Mesenchymal stem cell (in vitro differentiated cells and primary cell): ENCODE data around the gene TLCD5.

Experiments
- DNase-seq: peaks from one replicate; pipeline ENCODE4 v3.0.0-alpha.2; 2013
- H2AFZ ChIP-seq: one replicate; pipeline ENCODE4 v1.6.1; 2013; ENCODE audit warnings: low read depth, mild to moderate bottlenecking, control low read depth, inconsistent platforms, low read length, moderate library complexity
- H2AK5ac ChIP-seq: 2 replicates; pipeline ENCODE4 v1.6.1; 2013; ENCODE audit warnings: low read length, moderate library complexity, mild to moderate bottlenecking, inconsistent platforms; ENCODE audit not compliant: severe bottlenecking
- H2BK120ac ChIP-seq: one replicate; pipeline ENCODE4 v1.6.1; 2013; ENCODE audit warnings: low read depth, mild to moderate bottlenecking, inconsistent platforms, low read length, moderate library complexity
- H2BK12ac ChIP-seq, 2 experiments: one replicate each; pipeline ENCODE4 v1.6.1; 2013; ENCODE audit warnings: inconsistent platforms in 2 of 2, low read length in 2 of 2, mild to moderate bottlenecking in 2 of 2, moderate library complexity in 2 of 2, control low read depth in 1 of 2
- H2BK15ac ChIP-seq: one replicate; pipeline ENCODE4 v1.6.1; 2013; ENCODE audit warnings: mild to moderate bottlenecking, low read depth, inconsistent platforms; ENCODE audit not compliant: poor library complexity, severe bottlenecking
- H2BK5ac ChIP-seq: 2 replicates; pipeline ENCODE4 v1.6.1; 2013; ENCODE audit warnings: low read depth, mild to moderate bottlenecking, low read length, control low read depth, inconsistent platforms; ENCODE audit not compliant: poor library complexity, severe bottlenecking
- H3K14ac ChIP-seq, 2 experiments: one replicate each; pipeline ENCODE4 v1.6.1; 2013; ENCODE audit warnings: inconsistent platforms in 2 of 2, low read length in 2 of 2, control low read depth in 1 of 2, mild to moderate bottlenecking in 1 of 2, moderate library complexity in 1 of 2
- H3K18ac ChIP-seq, 2 experiments: one replicate each; pipeline ENCODE4 v1.6.1; 2013; ENCODE audit warnings: inconsistent platforms in 2 of 2, low read length in 2 of 2, control low read depth in 1 of 2, low read depth in 1 of 2, mild to moderate bottlenecking in 1 of 2
- H3K23ac ChIP-seq, 2 experiments: one replicate each; pipeline ENCODE4 v1.6.1; 2013; ENCODE audit warnings: inconsistent platforms in 2 of 2, low read length in 2 of 2, mild to moderate bottlenecking in 2 of 2, moderate library complexity in 2 of 2, control low read depth in 1 of 2
- H3K27ac ChIP-seq: 2 replicates; pipeline ENCODE4 v1.5.1; 2013; ENCODE audit warnings: mild to moderate bottlenecking, moderate library complexity, low read length, control low read depth, inconsistent platforms; ENCODE audit not compliant: poor library complexity, severe bottlenecking
- H3K27me3 ChIP-seq, 2 experiments: 2 replicates each; pipeline versions ENCODE4 v1.6.1 to v1.7.0; 2013; ENCODE audit warnings: low read length in 2 of 2, mild to moderate bottlenecking in 2 of 2, moderate library complexity in 2 of 2, control low read depth in 1 of 2, inconsistent platforms in 1 of 2; ENCODE audit not compliant: control insufficient read depth in 1 of 2, insufficient read depth in 1 of 2
- H3K36me3 ChIP-seq, 2 experiments: 2 replicates each; pipeline versions ENCODE4 v1.6.1 to v1.7.0; 2013; ENCODE audit warnings: low read length in 2 of 2, control low read depth in 1 of 2, inconsistent platforms in 1 of 2, low read depth in 1 of 2, mild to moderate bottlenecking in 1 of 2; ENCODE audit not compliant: insufficient read depth in 2 of 2, control insufficient read depth in 1 of 2
- H3K4ac ChIP-seq, 2 experiments: one replicate each; pipeline ENCODE4 v1.6.1; 2013; ENCODE audit warnings: inconsistent platforms in 2 of 2, low read length in 2 of 2, mild to moderate bottlenecking in 2 of 2, moderate library complexity in 2 of 2, control low read depth in 1 of 2, low read depth in 1 of 2
- H3K4me1 ChIP-seq: 2 replicates; pipeline ENCODE4 v1.6.1; 2013; ENCODE audit warnings: low read depth, low read length, control low read depth; ENCODE audit not compliant: control insufficient read depth, insufficient read depth
- H3K4me2 ChIP-seq: 2 replicates; pipeline ENCODE4 v1.6.1; 2013; ENCODE audit warnings: low read length, mild to moderate bottlenecking, inconsistent platforms; ENCODE audit not compliant: poor library complexity, severe bottlenecking
- H3K4me3 ChIP-seq, 2 experiments: 2 replicates each; pipeline versions ENCODE4 v1.5.1 to v1.7.0; 2013; ENCODE audit warnings: low read length in 2 of 2, mild to moderate bottlenecking in 2 of 2, control low read depth in 1 of 2, low read depth in 1 of 2; ENCODE audit not compliant: insufficient read depth in 1 of 2
- H3K79me1 ChIP-seq: replicated peaks from 2 replicates; pipeline ENCODE4 v1.6.1; 2013; ENCODE audit warnings: mild to moderate bottlenecking, control low read depth, low read length, inconsistent platforms; ENCODE audit not compliant: poor library complexity, severe bottlenecking
- H3K9ac ChIP-seq: 2 replicates; pipeline ENCODE4 v1.7.0; 2013; ENCODE audit warnings: mild to moderate bottlenecking, low read length, moderate library complexity
- H3K9me3 ChIP-seq: 2 replicates; pipeline ENCODE4 v1.7.0; 2013; ENCODE audit warnings: mild to moderate bottlenecking, low read length; ENCODE audit not compliant: control insufficient read depth
- H4K8ac ChIP-seq: one replicate; pipeline ENCODE4 v1.6.1; 2013; ENCODE audit warnings: inconsistent platforms, mild to moderate bottlenecking, low read length, moderate library complexity
- H4K91ac ChIP-seq: one replicate; pipeline ENCODE4 v1.6.1; 2013; ENCODE audit warnings: mild to moderate bottlenecking, low read length, inconsistent platforms
- WGBS: methylation state at CpG from one replicate; pipeline ENCODE4 v1.1.7; 2013; ENCODE audit warnings: mixed read lengths; 5-methylcytosine and 5-hydroxymethylcytosine counted together

The TLCD5 gene

GRCh38 chr11:120289426-120289825 lies 35.7 kb upstream of the TLCD5 start:
- H3K14ac ChIP-seq, result no peak overlapping the region
- no peak overlapping the region for H3K23ac ChIP-seq
- no peak overlapping the region for H2AK5ac ChIP-seq
- WGBS, result 82% methylated on average over 8 of the region's 9 CpGs
- H3K9ac ChIP-seq, result no peak overlapping the region
- peaks cover 36 to 61% of the 10 kb centered on the region in 2 experiments for H3K27me3 ChIP-seq
- no peak for DNase-seq
- H2BK15ac ChIP-seq, result no peak overlapping the region
- H3K18ac ChIP-seq, result no peak overlapping the region
- no peak overlapping the region for H3K4me2 ChIP-seq
- H3K79me1 ChIP-seq, result no peaks in the 10 kb centered on the region
- no peak overlapping the region for H4K8ac ChIP-seq
- H3K9me3 ChIP-seq, result no peaks in the 10 kb centered on the region
- H3K36me3 ChIP-seq, result no peaks in the 10 kb centered on the region
- no peak overlapping the region for H3K27ac ChIP-seq
- no peak overlapping the region for H2BK5ac ChIP-seq
- no peak overlapping the region for H3K4ac ChIP-seq
- no peak overlapping the region for H4K91ac ChIP-seq
- H3K4me1 ChIP-seq, result no peaks in the 10 kb centered on the region
- H3K4me3 ChIP-seq, result no peak overlapping the region
- no peak overlapping the region for H2BK120ac ChIP-seq
- H2AFZ ChIP-seq, result no peak overlapping the region
- H2BK12ac ChIP-seq, result no peak overlapping the region

- no peaks in the 10 kb centered on the region for H3K36me3 ChIP-seq
- no peak overlapping the region for H3K14ac ChIP-seq
- no peak overlapping the region for H2BK5ac ChIP-seq
Measured at GRCh38 chr11:120290956-120291355, 34.1 kb upstream of the TLCD5 start.

GRCh38 chr11:120293038-120293800 lies 31.9 kb upstream of the TLCD5 start:
- DNase-seq, result no peak
- Histone ChIP-seq H4K8ac (no peak overlapping the region), H2BK12ac (no peak overlapping the region), H3K36me3 (no peaks in the 10 kb centered on the region), H3K79me1 (no peaks in the 10 kb centered on the region), H2BK120ac (no peak overlapping the region), H2AK5ac (no peak overlapping the region), H3K27ac (no peak overlapping the region), H4K91ac (no peak overlapping the region), H3K27me3 (peaks cover 59 to 73% of the 10 kb centered on the region in 2 experiments), H2BK15ac (no peak overlapping the region), H2AFZ (no peak overlapping the region), H3K18ac (no peak overlapping the region), H3K4ac (no peak overlapping the region), H3K4me1 (no peaks in the 10 kb centered on the region), H3K4me3 (no peak overlapping the region), H3K23ac (no peak overlapping the region), H3K14ac (no peak overlapping the region), H2BK5ac (no peak overlapping the region), H3K9ac (no peak overlapping the region), H3K4me2 (no peak overlapping the region), H3K9me3 (no peaks in the 10 kb centered on the region)
- WGBS, result 86% methylated on average over 4 of the region's 5 CpGs

More at GRCh38 chr11:120290956-120291355, 34.1 kb upstream of the TLCD5 start:
- Histone ChIP-seq H2BK15ac (no peak overlapping the region), H4K91ac (no peak overlapping the region), H3K4me3 (no peak overlapping the region), H3K27ac (no peak overlapping the region), H3K9me3 (no peaks in the 10 kb centered on the region), H2BK120ac (no peak overlapping the region), H3K79me1 (no peaks in the 10 kb centered on the region), H3K4me2 (no peak overlapping the region), H3K4ac (no peak overlapping the region), H4K8ac (no peak overlapping the region), H3K9ac (no peak overlapping the region), H2BK12ac (no peak overlapping the region), H2AK5ac (no peak overlapping the region), H2AFZ (no peak overlapping the region), H3K4me1 (no peaks in the 10 kb centered on the region), H3K18ac (no peak overlapping the region), H3K23ac (no peak overlapping the region), H3K27me3 (peaks cover 49 to 71% of the 10 kb centered on the region in 2 experiments)
- 84% methylated on average over 3 of the region's 3 CpGs for WGBS
- no peak for DNase-seq

GRCh38 chr11:120294096-120294495 lies 31.0 kb upstream of the TLCD5 start:
- H3K27ac ChIP-seq, result no peak overlapping the region
- H3K23ac ChIP-seq, result no peak overlapping the region
- H2BK5ac ChIP-seq, result no peak overlapping the region
- H3K18ac ChIP-seq, result no peak overlapping the region
- H3K9ac ChIP-seq, result no peak overlapping the region
- H3K4me3 ChIP-seq, result no peak overlapping the region
- no peak for DNase-seq
- H2AK5ac ChIP-seq, result no peak overlapping the region
- no peak overlapping the region for H2BK12ac ChIP-seq
- H3K4ac ChIP-seq, result no peak overlapping the region
- H3K14ac ChIP-seq, result no peak overlapping the region
- no peak overlapping the region for H4K91ac ChIP-seq
- no peak overlapping the region for H2AFZ ChIP-seq
- H2BK15ac ChIP-seq, result no peak overlapping the region
- H3K36me3 ChIP-seq, result no peaks in the 10 kb centered on the region
- no peak overlapping the region for H2BK120ac ChIP-seq
- H3K79me1 ChIP-seq, result no peaks in the 10 kb centered on the region
- H3K4me1 ChIP-seq, result no peaks in the 10 kb centered on the region
- WGBS, result 88% methylated on average over 3 of the region's 5 CpGs
- no peaks in the 10 kb centered on the region for H3K9me3 ChIP-seq
- H3K27me3 ChIP-seq, result peaks cover 61 to 78% of the 10 kb centered on the region in 2 experiments
- H4K8ac ChIP-seq, result no peak overlapping the region
- no peak overlapping the region for H3K4me2 ChIP-seq
